ENCODE measurements around the gene KCNK13. TPM values are rescaled to one million over a fixed set of nuclear protein-coding genes. Genes with fewer than 3 reads are reported as not detected.
A peak's percentile ranks its signal among the peaks of the same experiment; 100 is the strongest.

Gene KCNK13
- polyA plus RNA-seq, 1 of the 3 experiments (the other 2 are of a cell fraction): not detected

- H3K4me2 ChIP-seq: peak overlapping the region; percentile 85
- WGBS (ENCODE audit: low lambda C conversion rate): 26% methylated on average over 13 of the region's 80 CpGs
- H3K9me2 ChIP-seq: no peaks in the 10 kb centered on the region
- peaks cover 2% of the 10 kb centered on the region for H3F3A ChIP-seq (replicated peaks; ENCODE audit: insufficient read depth)
- peak; percentile 92 for DNase-seq
- POLR2A ChIA-PET: no interaction called here
- peaks cover 0 to 16% of the 10 kb centered on the region in 2 experiments; a peak in 1 of 4 replicates for H3K4me1 ChIP-seq (ENCODE audit: control insufficient read depth in 1 of 2, insufficient read depth in 2 of 2, low read depth in 1 of 2, low read length in 1 of 2)
- peak overlapping the region; percentile 50 to 54 for H3K4me3 ChIP-seq (ENCODE audit: low read depth in 2 of 2, low read length in 1 of 2)
- no peak overlapping the region for H3K27ac ChIP-seq (ENCODE audit: low read depth in 2 of 2, low read length in 1 of 2)
- no peak for TF ChIP-seq RCOR1 (IDR thresholded peaks at IDR 0.05; ENCODE audit: low read length)
- TF ChIP-seq CTCF (IDR thresholded peaks at IDR 0.05): peak; percentile 55
- peak; percentile 56 for TF ChIP-seq RAD21 (IDR thresholded peaks at IDR 0.05; ENCODE audit: low read length)
- peak overlapping the region; percentile 60; the same call in 1 of the 2 replicates for H2AFZ ChIP-seq (ENCODE audit: low read depth)
- no peaks in the 10 kb centered on the region for H3K36me3 ChIP-seq (replicated peaks in 1 of 2; ENCODE audit: control insufficient read depth in 1 of 2, insufficient read depth in 2 of 2, low read length in 1 of 2)
- H3K9ac ChIP-seq: no peak overlapping the region
- peaks cover 33% of the 10 kb centered on the region for H3K27me3 ChIP-seq (ENCODE audit: insufficient read depth)
- no peaks in the 10 kb centered on the region for H3K79me2 ChIP-seq (ENCODE audit: insufficient read depth)
- H4K20me1 ChIP-seq (ENCODE audit: insufficient read depth): no peaks in the 10 kb centered on the region
- H3K9me3 ChIP-seq: no peaks in the 10 kb centered on the region
- CTCF ChIA-PET: interaction anchor here (0.6 to 1.8 kb wide), 27 partner anchors 8 to 195 kb away, joined by 3 to 24 read pairs (median 4); partner anchors contain the start of gene TDP1
These were observed 1.4 kb upstream of the KCNK13 start for GRCh38 chr14:90060312-90060964.

- H2AFZ ChIP-seq (ENCODE audit: low read depth): peak overlapping the region; percentile 60; the same call in 1 of the 2 replicates
- POLR2A ChIA-PET: no interaction called here
- peak; percentile 65 for DNase-seq
- H3K9me3 ChIP-seq: no peaks in the 10 kb centered on the region
- peak overlapping the region; percentile 85 for H3K4me2 ChIP-seq
- H3K4me1 ChIP-seq (ENCODE audit: control insufficient read depth in 1 of 2, insufficient read depth in 2 of 2, low read depth in 1 of 2, low read length in 1 of 2): peaks cover 0 to 16% of the 10 kb centered on the region in 2 experiments; a peak in 1 of 4 replicates
- no peaks in the 10 kb centered on the region for H4K20me1 ChIP-seq (ENCODE audit: insufficient read depth)
- 10% methylated on average over 27 of the region's 60 CpGs for WGBS (ENCODE audit: low lambda C conversion rate)
- peaks cover 2% of the 10 kb centered on the region for H3F3A ChIP-seq (replicated peaks; ENCODE audit: insufficient read depth)
- TF ChIP-seq RFX5 (IDR thresholded peaks at IDR 0.05; ENCODE audit: low read length): no peak
- TF ChIP-seq EZH2phosphoT487 (IDR thresholded peaks at IDR 0.05; ENCODE audit: borderline replicate concordance, low read depth): 0 out of 2 replicates have a peak, but pooled peaks have one; percentile 13
- TF ChIP-seq ELF1 (IDR thresholded peaks at IDR 0.05): no peak
- TF ChIP-seq NRF1 (IDR thresholded peaks at IDR 0.05; ENCODE audit: low read depth, low read length): no peak
- no peak overlapping the region for H3K9ac ChIP-seq
- no peaks in the 10 kb centered on the region for H3K9me2 ChIP-seq
- CTCF ChIA-PET: interaction anchor here (0.7 to 2.1 kb wide), 11 partner anchors 9 to 195 kb away, joined by 3 to 24 read pairs (median 6); no protein-coding TSS in a partner anchor
- H3K4me3 ChIP-seq (ENCODE audit: low read depth in 2 of 2, low read length in 1 of 2): peak overlapping the region; percentile 50 to 54
- no peaks in the 10 kb centered on the region for H3K79me2 ChIP-seq (ENCODE audit: insufficient read depth)
- peaks cover 35% of the 10 kb centered on the region for H3K27me3 ChIP-seq (ENCODE audit: insufficient read depth)
- H3K27ac ChIP-seq (ENCODE audit: low read depth in 2 of 2, low read length in 1 of 2): no peak overlapping the region
- no peaks in the 10 kb centered on the region for H3K36me3 ChIP-seq (replicated peaks in 1 of 2; ENCODE audit: control insufficient read depth in 1 of 2, insufficient read depth in 2 of 2, low read length in 1 of 2)
These were observed 669 bp upstream of the KCNK13 start for GRCh38 chr14:90060965-90061684.

Data from SK-N-SH (cell line).